ENCODE results near the gene GJC3. TPM values are rescaled to one million over a fixed set of nuclear protein-coding genes. Genes with fewer than 3 reads are reported as not detected.

The GJC3 gene
- total and polyA plus RNA-seq, 2 of the 13 experiments (the other 11 are each of a cell fraction or from before 2014, with no cell fraction given): 0.75 to 1.4 TPM

GRCh38 chr7:99969298-99969697 lies 39.9 kb upstream of the GJC3 start:
- no TSS peak for BruUV-seq (replicated peaks)
- intact Hi-C loops (cut with micrococcal nuclease; ENCODE audit: unreplicated experiment): no loop called here
- ChIA-PET CTCF (ENCODE audit: low intra/inter-chr PET ratio, low total read pairs) (no interaction called here), POLR2A (interaction anchor here (2.5 kb wide), 1 partner anchor 50 kb away, joined by 6 read pairs; the partner anchor contains the start of gene TRIM4)
- 90% methylated on average over 3 of the region's 3 CpGs for WGBS (ENCODE audit: low lambda C conversion rate)
- Histone ChIP-seq H3K9ac (ENCODE audit: insufficient read depth, low read depth, low read length) (no peak overlapping the region), H3K9me3 (ENCODE audit: low read length) (no peaks in the 10 kb centered on the region), H3K4me2 (ENCODE audit: low read depth, low read length) (no peak overlapping the region), H3K4me1 (ENCODE audit: insufficient read depth, low read length) (peaks cover 15% of the 10 kb centered on the region; the same call in 1 of the 2 replicates), H2AFZ (ENCODE audit: low read length) (no peak overlapping the region), H4K20me1 (ENCODE audit: insufficient read depth, low read length) (no peaks in the 10 kb centered on the region), H3K4me3 (replicated peaks in 1 of 3; ENCODE audit: insufficient read depth in 1 of 3, low read depth in 2 of 3, low read length in 3 of 3) (no peak overlapping the region), H3K27ac (ENCODE audit: extremely low read length, insufficient read depth, low read length) (no peak overlapping the region), H3K79me2 (ENCODE audit: insufficient read depth, low read length) (no peaks in the 10 kb centered on the region), H3K27me3 (ENCODE audit: control insufficient read depth in 1 of 2, insufficient read depth in 2 of 2, low read length in 2 of 2) (no peaks in the 10 kb centered on the region), H3K36me3 (replicated peaks in 1 of 2; ENCODE audit: control insufficient read depth in 1 of 2, insufficient read depth in 2 of 2, low read length in 2 of 2) (peaks cover 14 to 32% of the 10 kb centered on the region in 2 experiments; a peak in 4 of 5 replicates)
- TF ChIP-seq ZNF343 (CRISPR knock-in tag; IDR thresholded peaks at IDR 0.05): no peak
- TF ChIP-seq SMARCE1 (IDR thresholded peaks at IDR 0.05; ENCODE audit: borderline replicate concordance): no peak
- no peak for TF ChIP-seq HNRNPLL (IDR thresholded peaks at IDR 0.05; ENCODE audit: low read depth, low read length, poor library complexity, severe bottlenecking)
- TF ChIP-seq ZNF577 (CRISPR knock-in tag; IDR thresholded peaks at IDR 0.05; ENCODE audit: borderline replicate concordance, low read depth): no peak
- TF ChIP-seq, protein P1, sequence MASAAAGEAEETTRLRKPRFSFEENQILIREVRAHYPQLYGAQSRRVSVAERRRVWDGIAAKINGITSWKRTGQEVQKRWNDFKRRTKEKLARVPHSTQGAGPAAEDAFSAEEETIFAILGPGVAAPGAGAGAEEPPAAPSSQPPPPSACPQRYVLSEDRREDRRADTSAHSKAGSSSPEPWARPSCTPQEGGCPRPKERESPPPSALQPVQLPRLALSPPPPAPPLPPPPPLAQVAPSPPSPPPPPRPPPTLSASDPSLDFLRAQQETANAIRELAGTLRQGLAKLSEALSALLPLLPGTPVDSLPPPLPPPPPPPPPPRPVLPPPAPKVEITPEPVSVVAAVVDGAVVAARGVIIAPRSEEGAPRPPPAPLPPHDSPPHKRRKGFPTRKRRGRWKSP (CRISPR knock-in tag; IDR thresholded peaks at IDR 0.05): no peak
- TF ChIP-seq PAF1 (CRISPR knock-in tag; IDR thresholded peaks at IDR 0.05): no peak
- TF ChIP-seq GZF1 (CRISPR knock-in tag; IDR thresholded peaks at IDR 0.05): no peak
- TF ChIP-seq ZNF549 (CRISPR knock-in tag; IDR thresholded peaks at IDR 0.05): no peak
- no peak for TF ChIP-seq CBFB (CRISPR knock-in tag; IDR thresholded peaks at IDR 0.05)
- TF ChIP-seq, protein P2, sequence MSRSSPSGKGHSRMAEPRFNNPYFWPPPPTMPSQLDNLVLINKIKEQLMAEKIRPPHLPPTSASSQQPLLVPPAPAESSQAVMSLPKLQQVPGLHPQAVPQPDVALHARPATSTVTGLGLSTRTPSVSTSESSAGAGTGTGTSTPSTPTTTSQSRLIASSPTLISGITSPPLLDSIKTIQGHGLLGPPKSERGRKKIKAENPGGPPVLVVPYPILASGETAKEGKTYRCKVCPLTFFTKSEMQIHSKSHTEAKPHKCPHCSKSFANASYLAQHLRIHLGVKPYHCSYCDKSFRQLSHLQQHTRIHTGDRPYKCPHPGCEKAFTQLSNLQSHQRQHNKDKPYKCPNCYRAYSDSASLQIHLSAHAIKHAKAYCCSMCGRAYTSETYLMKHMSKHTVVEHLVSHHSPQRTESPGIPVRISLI (CRISPR knock-in tag; IDR thresholded peaks at IDR 0.05; ENCODE audit: borderline replicate concordance): no peak
- DNase-seq (ENCODE audit: low spot score) (no peak), ATAC-seq (no peak), FAIRE-seq (no peak)
- in situ Hi-C loops (cut with HindIII; ENCODE audit: extremely low pct_ligation_motif_present, low pct_unique_long_range_greater_than_20kb): no loop called here

All from HepG2 (cell line).